HuH-7.5 (cell line): ENCODE data around the gene ANAPC1.
A peak's percentile ranks its signal among the peaks of the same experiment; 100 is the strongest.
"Not testable (repeated sequence)": the region's sequence is repeated elsewhere in the genome, so short reads cannot be mapped to it uniquely, and the experiment has no call there.

ENCODE experiments used
- DNase-seq: peaks from one replicate; pipeline ENCODE4 v3.0.0; 2011; ENCODE audit warnings: low spot score

Gene ANAPC1, protein sequence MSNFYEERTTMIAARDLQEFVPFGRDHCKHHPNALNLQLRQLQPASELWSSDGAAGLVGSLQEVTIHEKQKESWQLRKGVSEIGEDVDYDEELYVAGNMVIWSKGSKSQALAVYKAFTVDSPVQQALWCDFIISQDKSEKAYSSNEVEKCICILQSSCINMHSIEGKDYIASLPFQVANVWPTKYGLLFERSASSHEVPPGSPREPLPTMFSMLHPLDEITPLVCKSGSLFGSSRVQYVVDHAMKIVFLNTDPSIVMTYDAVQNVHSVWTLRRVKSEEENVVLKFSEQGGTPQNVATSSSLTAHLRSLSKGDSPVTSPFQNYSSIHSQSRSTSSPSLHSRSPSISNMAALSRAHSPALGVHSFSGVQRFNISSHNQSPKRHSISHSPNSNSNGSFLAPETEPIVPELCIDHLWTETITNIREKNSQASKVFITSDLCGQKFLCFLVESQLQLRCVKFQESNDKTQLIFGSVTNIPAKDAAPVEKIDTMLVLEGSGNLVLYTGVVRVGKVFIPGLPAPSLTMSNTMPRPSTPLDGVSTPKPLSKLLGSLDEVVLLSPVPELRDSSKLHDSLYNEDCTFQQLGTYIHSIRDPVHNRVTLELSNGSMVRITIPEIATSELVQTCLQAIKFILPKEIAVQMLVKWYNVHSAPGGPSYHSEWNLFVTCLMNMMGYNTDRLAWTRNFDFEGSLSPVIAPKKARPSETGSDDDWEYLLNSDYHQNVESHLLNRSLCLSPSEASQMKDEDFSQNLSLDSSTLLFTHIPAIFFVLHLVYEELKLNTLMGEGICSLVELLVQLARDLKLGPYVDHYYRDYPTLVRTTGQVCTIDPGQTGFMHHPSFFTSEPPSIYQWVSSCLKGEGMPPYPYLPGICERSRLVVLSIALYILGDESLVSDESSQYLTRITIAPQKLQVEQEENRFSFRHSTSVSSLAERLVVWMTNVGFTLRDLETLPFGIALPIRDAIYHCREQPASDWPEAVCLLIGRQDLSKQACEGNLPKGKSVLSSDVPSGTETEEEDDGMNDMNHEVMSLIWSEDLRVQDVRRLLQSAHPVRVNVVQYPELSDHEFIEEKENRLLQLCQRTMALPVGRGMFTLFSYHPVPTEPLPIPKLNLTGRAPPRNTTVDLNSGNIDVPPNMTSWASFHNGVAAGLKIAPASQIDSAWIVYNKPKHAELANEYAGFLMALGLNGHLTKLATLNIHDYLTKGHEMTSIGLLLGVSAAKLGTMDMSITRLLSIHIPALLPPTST (N-terminal part only)

DNA sequence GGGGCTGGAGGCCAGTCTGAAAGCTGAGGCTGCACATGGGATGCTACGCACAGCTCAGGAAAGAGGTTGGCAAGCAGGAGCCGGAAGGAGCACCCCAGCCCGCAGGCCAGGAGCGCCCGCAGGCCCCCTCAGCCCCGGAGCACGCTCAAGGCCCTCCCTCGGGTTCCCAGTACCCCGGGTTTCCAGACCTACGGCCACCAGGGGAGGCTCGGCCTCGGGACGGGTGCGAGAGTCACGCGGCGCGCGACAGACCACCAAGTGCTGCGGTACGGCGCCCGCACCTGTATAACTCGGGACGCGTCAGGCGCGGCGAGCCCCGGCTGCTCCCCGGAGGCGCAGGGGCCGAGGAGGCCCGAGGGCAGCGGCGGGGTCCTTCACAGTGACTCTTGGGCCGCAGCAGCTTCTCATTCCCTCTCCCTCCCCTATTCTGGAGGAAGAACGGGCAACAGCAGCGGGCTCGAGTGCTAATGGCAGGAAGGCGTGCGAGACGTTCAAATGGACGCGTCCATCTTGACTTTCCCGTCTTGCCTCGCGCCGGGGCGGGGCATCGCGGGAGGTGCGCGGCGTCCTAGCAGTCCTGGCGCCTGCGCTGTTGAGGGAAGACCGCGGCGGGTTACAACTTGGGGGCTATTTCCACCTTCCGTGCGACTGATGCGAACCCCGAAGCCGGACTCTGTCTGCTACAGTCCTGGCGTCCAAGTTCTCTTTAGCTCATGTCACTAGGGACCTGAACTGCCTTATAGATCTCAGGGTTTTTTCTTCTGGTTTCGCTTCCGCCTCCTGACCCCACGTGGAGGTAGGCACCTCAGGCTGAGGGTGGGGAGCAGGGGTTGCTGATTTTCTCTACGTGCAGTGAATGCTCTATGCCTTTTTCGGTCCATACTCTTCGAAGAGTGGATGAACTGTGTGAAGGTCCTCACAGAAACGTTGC lies at the start of gene ANAPC1:
Gene ANAPC1 (minus strand): TSS at position 533 of the 931 bp plus-strand sequence. CDS start 3,368 bp downstream, outside the sequence.
- DNase-seq = peak; percentile 43

- DNase-seq = no peak
These were observed 48.9 kb upstream of the ANAPC1 start for GRCh38 chr2:111932841-111933291.

- no peak for DNase-seq
These were observed 46.9 kb upstream of the ANAPC1 start for GRCh38 chr2:111930875-111931274.

- no peak for DNase-seq
These were observed 46.4 kb upstream of the ANAPC1 start for GRCh38 chr2:111930409-111930808.

DNA sequence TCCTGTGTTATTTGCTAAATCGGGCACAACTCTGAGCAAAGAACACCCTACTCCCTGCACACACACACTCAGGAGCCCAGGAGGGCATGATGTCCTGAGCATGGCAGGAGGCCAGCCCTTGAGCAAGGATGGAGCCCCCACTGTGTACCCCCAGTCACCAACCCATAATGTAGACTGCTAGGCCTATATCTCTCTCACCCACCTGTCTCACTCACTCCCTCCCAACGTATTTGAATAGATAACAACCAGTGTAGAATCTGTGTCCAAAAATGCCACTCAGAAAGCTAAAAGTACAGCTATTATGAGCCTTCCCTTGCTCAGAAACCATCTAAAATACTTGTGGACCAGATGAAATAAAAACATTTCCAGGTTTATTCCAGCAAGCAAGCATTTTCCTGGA lies 43.7 kb upstream of the ANAPC1 start:
- no peak for DNase-seq

DNA sequence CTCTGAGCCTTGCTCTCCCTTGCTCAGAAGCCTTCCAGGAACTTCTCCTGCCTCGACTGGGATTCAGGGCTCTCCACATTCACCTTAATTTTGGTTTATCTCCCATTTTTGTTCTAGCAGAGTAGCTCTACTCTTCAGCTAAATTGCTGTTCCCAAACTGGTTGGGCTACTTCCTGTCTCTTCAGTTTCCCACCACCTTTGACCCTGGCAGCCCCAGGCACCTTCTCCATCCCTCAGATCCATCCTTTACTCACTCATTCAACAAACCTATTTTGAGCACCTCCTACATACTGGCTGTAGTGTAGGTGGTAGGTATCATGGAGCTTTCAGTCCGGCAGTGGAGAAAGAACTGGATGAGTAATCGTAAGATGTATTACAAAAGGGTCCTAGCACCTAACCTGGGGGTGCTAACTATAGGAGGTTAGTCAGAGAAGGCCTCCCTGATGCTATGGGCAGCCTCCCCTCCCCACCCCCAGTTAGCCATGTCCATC lies 40.7 kb upstream of the ANAPC1 start:
- no peak for DNase-seq

- no peak for DNase-seq
These were observed 39.3 kb upstream of the ANAPC1 start for GRCh38 chr2:111923276-111923804.

- DNase-seq = no peak
These were observed 36.0 kb upstream of the ANAPC1 start for GRCh38 chr2:111919794-111920608.

DNA sequence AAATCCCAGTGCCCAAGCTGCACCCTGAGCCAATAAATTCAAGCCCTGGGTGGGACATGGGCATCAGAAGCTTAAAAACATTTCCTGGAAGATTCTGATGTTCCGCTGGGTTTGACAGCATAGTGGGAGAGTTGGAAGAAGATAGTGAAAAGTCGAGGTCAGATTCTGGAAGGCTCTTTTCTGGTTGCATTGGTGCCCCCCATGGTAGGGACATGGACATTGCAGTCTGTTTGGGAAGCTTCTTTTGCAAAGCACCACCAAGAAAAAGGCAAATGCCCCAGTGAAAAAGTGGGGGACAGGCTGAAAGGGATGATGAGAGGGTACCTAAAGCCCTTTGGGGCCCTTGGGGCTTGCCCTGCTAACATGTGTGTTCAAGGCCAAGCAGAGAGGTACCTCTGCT lies 35.4 kb upstream of the ANAPC1 start:
- DNase-seq = no peak

DNA sequence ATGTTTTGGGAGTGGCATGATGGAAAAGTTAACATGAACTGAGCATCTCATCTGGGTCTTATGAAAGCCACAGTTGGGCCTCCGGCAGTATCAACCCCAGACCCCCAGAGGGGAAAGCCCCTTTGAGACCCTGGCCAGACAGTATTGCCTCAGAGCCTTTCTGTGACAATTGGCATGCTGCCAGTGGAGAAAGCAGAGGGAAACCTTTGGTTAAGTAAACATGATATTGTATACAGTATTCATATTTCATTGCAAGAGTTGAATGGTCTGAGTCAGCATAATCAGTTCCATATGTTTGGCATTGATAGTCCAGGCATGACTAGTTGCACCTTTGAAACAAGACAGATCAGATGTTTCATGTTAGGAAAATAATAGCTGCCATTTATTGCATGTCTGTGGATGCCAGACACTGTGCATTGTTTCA lies 34.4 kb upstream of the ANAPC1 start:
- DNase-seq = no peak

GRCh38 chr2:111917106-111917505 lies 33.1 kb upstream of the ANAPC1 start:
- no peak for DNase-seq

DNA sequence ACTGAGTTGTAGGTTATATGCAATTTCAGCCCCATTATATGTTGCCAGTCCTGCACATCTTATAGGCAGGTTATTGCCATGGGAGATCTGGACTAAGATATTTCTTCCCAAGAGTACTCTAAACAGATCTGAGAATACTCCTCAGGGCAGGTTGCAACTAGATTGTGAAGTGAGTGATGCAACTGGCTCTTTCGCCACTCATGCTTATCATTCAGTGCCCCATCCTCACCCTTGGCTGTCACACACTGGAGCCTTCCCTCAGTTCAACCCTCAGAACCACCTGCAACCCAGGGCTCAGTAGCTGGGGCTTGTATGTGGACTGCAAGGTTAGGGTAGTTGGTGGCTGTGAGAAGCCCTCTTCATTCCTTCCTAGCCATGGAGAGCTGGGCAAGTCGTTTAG lies 28.6 kb upstream of the ANAPC1 start:
- no peak for DNase-seq

DNA sequence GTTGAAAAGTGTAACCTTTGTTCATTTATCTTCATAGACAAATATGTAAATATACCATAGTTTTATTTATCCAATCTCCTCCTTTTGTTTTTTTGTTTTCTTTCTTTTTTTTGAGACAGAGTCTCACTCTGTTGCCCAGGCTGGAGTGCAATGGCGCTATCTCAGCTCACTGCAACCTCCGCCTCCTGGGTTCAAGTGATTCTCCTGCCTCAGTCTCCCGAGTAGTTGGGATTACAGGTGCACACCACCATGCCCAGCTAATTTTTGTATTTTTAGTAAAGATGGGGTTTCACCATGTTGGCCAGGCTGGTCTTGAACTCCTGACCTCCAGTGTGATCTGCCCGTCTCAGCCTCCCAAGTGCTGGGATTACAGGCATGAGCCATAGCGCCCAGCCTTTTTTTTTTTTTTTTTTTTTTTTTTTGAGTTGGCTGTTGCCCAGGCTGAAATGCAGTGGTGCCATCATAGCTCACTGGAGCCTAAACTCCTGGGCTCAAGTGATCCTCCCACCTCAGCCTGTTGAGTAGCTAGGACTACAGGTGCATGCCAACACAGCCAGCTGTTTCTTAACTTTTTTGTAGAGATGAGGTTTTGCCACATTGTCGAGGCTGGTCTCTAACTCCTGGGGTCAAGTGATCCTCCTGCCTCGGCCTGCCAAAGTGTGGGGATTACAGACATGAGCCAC lies 27.4 kb upstream of the ANAPC1 start:
- not testable (repeated sequence) for DNase-seq

GRCh38 chr2:111910609-111911277 lies 26.8 kb upstream of the ANAPC1 start:
- no peak for DNase-seq

GRCh38 chr2:111909997-111910396 lies 26.0 kb upstream of the ANAPC1 start:
- DNase-seq = not testable (repeated sequence)

GRCh38 chr2:111909079-111909478 lies 25.1 kb upstream of the ANAPC1 start:
- no peak for DNase-seq

GRCh38 chr2:111908578-111908977 lies 24.6 kb upstream of the ANAPC1 start:
- no peak for DNase-seq

GRCh38 chr2:111905990-111906735 lies 22.2 kb upstream of the ANAPC1 start:
- DNase-seq = no peak
